Lower leg skin (tissue), 3 donors: Measurements from ENCODE around the gene CD34.

Experiments
- CTCF ChIP-seq, 3 donors: fragments of 450-650 bp; IDR thresholded peaks; one replicate each; pipeline ENCODE4 v1.5.1; 2016; ENCODE audit warnings: antibody characterized with exemption in 3 of 3, mild to moderate bottlenecking in 3 of 3, moderate library complexity in 2 of 3
- POLR2A ChIP-seq, 2 donors: fragments of 450-650 bp; IDR thresholded peaks; one replicate each; pipeline ENCODE4 v1.6.1; 2016 to 2017; ENCODE audit warnings: antibody characterized with exemption in 2 of 2, mild to moderate bottlenecking in 1 of 2, moderate library complexity in 1 of 2

GRCh38 chr1:207875532-207875931 is 35.4 kb downstream of the CD34 start:
- no peak for TF ChIP-seq CTCF (IDR thresholded peaks at IDR 0.05)
- no peak for TF ChIP-seq POLR2A (IDR thresholded peaks at IDR 0.05)
